Caki2 (cell line): ENCODE data around the gene COX15. TPM values are rescaled to one million over a fixed set of nuclear protein-coding genes. Genes with fewer than 3 reads are reported as not detected.

ENCODE experiments used
- DNase-seq: peaks from one replicate; pipeline ENCODE4 v3.0.0-alpha.2; 2015; ENCODE audit warnings: low read depth
- in situ Hi-C: cut with HindIII; loops from 2 replicates; pipeline ENCODE4 v1.10.0; 2016; ENCODE audit warnings: low sequenced_read_pairs, low pct_unique_long_range_greater_than_20kb, mixed read lengths
- total RNA-seq: library from RNA; depleted of rRNA; stranded (reverse); fragments of >200 nt; shearing (Covaris generic); gene quantifications from 2 replicates; pipeline ENCODE4 v1.2.3, GENCODE V29; 2014; ENCODE audit warnings: low replicate concordance; rRNA removed

COX15 gene
- total RNA-seq = 25.3 and 27.8 TPM in 2 replicates

DNA sequence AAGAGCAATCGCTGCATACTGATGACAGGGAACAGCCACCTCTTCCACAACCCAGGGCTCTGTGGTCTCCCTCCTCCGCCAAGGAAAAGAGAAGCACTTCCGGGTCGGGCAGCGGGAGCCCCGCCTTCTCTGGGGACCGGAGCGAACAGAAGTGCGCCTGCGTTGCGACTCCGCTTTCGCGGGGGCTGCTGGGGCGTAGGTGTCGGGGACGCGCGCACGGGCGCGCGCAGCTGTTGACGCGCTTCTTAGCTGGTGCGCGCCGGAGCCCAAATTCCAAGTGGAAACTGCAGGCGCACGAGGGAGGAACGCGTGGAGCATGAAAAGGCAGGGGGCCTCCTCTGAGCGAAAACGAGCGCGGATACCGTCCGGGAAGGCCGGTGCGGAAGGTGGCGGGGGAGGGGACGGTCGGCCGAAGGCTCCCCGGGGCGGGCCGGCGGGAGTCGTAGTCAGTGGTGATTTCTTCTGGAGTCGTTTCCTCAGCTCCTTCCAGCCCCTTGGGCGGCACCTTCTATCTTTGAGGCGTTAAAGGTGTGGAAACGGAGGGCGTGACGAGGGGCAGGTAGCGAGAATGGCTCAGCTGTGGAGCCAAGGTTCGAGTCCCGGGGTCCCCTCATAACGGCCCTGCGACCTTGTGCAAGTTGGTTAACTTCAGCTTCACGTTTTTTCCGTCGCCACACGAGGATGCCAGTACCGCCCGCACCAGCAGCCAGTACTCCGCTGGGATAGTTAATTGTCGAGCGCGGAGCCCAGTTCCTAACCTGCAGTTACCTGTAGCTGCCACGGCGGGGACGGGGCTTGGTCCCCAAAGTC is at the start of gene COX15, which contains the start of gene CUTC:
COX15 (minus strand) TSS at position 95 of the 810 bp plus-strand sequence; CDS start at position 17, 78 bp downstream.
CUTC (plus strand) TSS at position 202 of the 810 bp plus-strand sequence; CDS start at position 317, 115 bp downstream.
- in situ Hi-C loops = no loop called here
- DNase-seq = peak; percentile 97

- DNase-seq = peak; percentile 80
- in situ Hi-C loops = no loop called here
Measured at GRCh38 chr10:99779335-99779734, 47.4 kb upstream of the COX15 start.

- in situ Hi-C loops = no loop called here
- peak; percentile 59 for DNase-seq
Measured at GRCh38 chr10:99777918-99778714, 46.2 kb upstream of the COX15 start.

DNA sequence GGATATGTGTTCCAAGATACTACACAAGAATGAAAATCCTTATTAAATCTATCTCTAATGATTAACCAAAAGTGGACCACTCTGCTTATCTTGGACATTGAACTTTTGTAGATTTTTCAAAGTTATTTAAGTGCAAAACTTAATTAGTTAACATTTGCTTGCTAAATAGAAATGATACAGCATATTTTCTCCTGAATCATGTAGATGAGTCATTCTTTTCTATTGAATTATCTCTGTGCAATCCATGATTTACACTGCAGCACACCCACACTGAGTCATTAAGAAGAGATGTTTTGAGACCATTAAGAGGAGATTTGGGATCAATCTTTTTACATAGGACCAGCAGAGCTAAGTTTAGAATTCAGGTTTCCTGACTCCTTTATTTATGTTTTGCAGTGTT is 43.9 kb upstream of the COX15 start:
- in situ Hi-C loops = no loop called here

DNA sequence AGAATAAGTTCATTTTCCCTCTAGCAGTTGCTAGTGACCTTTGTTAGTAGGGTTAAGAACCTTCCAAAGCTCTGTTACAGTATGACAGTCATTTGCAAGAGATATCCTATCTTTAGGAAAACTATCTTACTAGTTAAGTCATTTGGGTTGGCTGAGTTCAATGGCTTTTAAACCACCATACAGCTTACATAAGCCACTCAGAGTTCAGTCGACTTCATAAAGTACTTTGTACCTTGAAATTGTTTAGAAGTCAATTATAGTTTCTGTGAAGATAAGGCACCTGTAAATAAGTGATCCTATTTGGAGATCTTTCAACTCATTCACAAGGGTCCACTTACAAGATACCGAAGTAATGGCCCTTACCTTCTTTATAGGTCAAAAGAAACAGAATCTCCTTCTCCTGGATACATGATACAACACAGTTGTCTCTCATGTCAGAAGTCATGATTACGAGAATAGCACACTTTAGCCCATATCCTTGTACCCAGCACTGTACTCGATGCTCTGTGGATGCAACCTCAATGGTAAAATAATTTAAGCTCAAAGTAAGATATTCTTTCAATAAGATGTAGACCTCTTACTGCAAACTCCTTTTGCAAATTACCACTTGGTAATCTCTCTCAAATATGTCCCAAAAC is 38.6 kb upstream of the COX15 start:
- in situ Hi-C loops = no loop called here
- DNase-seq = no peak

More for the DNA sequence above, 43.9 kb upstream of the COX15 start:
- peak; percentile 85 for DNase-seq

DNA sequence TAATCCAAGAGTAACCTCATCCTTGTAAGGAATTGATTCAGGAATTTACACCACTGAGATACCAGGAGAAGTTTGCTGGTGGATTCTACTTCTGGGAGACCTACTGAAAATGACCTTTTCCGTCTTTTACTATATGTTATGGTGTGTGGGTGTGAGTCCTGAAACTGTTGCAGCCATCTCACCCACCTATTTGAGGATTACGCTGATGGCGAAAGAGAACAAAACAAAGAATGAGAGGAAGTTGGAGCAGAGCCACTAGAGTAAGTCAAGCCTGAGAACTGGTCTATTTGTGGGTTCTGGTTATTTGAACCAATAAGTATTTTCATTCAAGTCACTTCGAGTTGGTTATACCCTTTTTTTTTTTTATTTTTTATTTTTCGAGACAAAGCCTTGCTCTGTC is 37.8 kb upstream of the COX15 start:
- no peak for DNase-seq
- in situ Hi-C loops = no loop called here

DNA sequence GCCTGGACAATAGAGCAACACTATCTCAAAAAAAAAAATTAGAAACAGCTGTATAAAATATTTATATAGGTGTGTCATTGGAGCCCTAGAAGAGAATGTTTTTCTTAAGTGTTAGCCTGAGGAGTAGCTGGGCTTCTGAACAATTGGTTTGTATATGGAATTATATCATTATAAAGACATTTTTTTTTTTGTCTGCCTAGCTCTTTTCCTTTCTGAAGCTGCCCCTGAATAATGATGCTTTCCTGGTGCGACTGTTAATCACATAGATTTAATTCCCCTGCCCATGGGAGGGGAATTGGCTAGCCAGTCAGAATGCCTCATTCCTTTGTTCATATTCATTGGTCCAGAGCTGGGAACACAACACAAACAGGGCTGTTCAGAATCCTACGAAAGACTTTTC is 36.6 kb upstream of the COX15 start:
- no peak for DNase-seq
- in situ Hi-C loops = no loop called here

GRCh38 chr10:99767901-99768300 is 36.0 kb upstream of the COX15 start:
- DNase-seq = no peak
- in situ Hi-C loops = no loop called here

DNA sequence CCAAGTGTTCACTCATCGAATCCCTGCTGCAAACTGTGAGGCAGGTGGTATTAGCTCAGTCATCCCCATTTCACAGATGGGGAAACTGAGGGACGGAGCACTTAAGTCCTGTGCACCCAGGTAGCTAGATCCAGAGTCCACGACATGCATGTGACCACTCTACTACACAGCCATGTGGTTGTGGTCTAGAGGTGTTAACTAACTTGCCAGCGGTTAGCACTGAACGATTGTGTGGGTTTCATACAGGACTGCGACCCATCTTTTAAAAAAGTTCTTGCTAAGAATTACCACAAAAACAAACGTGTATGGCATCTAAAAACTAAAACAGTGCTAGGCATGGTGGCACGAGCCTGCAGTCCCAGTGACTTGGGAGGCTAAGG is 34.4 kb upstream of the COX15 start:
- DNase-seq = no peak
- in situ Hi-C loops = no loop called here

DNA sequence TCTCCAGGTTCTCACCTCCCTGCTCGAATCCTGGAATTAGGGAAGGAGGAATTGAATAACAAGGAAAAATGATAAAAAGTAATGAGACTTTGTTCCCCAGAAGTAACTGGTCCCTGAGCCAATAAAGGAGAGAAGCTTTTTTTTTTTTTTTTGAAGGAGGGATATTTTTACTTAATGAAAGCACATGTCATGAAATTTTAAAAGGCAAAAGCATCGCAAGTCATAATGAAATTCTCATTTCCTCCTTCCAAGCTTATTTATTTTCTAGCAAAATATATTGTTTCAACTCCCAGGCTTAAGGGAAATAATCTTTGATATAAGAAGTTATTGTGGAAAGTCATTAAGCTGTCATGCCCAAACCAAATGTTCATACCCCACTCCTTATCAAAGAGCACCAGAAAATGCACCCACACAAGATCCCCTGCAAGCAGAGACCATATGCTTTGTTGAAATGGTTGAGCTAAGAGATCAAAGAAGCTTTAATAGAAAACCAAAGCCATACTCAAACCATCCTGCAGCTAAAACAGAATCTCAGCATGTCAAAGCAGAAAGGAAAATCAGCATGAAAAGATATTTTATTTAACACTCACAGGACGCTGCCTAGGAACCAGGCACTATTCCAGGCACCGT is 33.9 kb upstream of the COX15 start:
- in situ Hi-C loops = no loop called here
- DNase-seq = no peak

DNA sequence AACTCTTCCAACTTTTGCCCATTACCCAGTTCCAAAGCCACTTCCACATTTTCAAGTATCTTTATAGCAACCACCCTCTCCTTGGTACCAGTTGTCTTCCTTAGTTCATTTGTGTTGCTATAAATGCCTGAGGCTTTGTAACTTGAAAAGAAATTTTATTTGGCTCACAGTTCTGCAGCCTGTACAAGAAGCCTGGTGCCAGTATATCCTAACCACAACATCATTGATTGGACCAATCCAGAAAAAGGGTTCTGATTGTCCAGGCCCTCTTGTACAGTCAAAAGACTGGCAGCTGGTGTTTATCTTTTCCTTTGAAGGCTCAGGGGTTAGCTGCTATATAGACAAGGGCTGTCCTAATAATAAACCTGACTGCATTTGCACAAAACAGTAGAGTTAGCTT is 29.4 kb upstream of the COX15 start:
- no peak for DNase-seq

GRCh38 chr10:99760321-99760720 is 28.4 kb upstream of the COX15 start:
- in situ Hi-C loops = no loop called here
- no peak for DNase-seq

More for the DNA sequence above, 29.4 kb upstream of the COX15 start:
- in situ Hi-C loops = no loop called here

DNA sequence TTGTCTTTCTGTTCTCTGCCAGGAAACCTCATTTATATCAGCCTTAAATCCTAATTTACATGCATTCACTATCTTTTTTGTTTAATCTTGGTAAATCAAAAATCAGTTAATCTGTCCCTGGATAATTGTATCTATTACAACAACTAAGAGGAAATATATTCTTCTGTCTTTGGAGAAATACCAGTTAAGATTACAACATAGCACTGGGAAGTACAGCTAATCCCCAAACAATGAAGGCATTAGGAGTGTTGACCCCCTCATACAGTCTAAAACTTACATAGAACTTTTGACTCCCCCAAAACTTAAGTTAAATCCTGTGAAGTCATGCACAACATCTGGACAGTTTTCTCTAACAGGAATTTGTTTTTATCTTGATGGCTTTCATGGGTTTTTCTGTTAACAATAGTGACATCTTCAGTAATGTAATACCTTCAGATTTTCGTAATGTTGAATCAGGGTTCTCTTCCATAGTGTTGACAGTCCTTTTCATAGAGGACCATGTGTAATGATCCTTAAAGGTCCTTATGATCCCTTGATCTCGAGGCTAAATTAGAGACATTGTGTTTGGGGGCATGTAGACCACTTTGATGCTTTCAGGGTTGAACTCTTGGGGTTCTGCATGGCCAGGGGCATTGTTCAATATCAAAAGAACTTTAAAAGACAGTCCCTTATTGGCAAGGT is 26.4 kb upstream of the COX15 start:
- DNase-seq = no peak
- in situ Hi-C loops = no loop called here

GRCh38 chr10:99756159-99756558 is 24.2 kb upstream of the COX15 start:
- in situ Hi-C loops = no loop called here
- no peak for DNase-seq

- in situ Hi-C loops = no loop called here
- no peak for DNase-seq
Measured at GRCh38 chr10:99754670-99755069, 22.7 kb upstream of the COX15 start.

- in situ Hi-C loops = no loop called here
- no peak for DNase-seq
Measured at GRCh38 chr10:99750641-99751040, 18.7 kb upstream of the COX15 start.

DNA sequence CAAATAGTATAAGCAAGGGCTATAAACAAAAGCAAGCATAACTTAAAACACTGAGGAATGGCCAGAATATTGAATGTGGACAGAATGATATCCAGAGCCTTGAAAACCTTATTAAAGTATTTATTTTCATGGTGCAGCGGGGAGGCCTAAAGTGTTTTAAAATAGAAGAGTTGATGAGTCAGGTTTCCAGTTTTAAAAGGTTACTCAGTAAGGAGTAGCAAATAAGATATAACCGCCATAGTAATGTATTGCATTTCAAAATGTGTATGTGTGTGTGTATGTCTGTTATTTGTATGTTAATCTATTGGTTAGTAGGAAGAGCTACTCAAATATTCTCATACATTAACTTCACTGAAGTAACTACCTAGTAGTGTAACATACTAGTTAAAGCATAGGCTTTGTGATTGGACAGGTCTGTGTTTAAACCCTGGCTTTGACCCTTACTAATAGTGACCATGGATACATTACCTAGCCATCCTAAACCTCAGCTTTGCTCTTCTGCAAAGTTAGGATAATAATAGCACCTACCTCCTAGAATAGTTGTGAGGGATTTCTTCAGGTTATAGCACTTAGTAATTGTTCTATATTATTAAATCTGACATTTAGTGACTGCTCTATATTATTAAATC is 17.0 kb upstream of the COX15 start:
- in situ Hi-C loops = loop anchor here (10.0 kb wide), 1 partner anchor 56 kb away; no protein-coding TSS in a partner anchor
- DNase-seq = no peak
